NCI-H69 (cell line): ENCODE results near the gene KCNQ2.
A peak's percentile ranks its signal among the peaks of the same experiment; 100 is the strongest.

ENCODE experiments used
- DNase-seq: peaks from one replicate; lab custom pipeline; 2025; lab: John Stamatoyannopoulos, UW

KCNQ2 gene

GRCh38 chr20:63471002-63471716 is 1.3 kb downstream of the KCNQ2 start:
- DNase-seq, result no peak

- no peak for DNase-seq
Observed at GRCh38 chr20:63470410-63470809, 2.0 kb downstream of the KCNQ2 start.

- no peak for DNase-seq
Observed at GRCh38 chr20:63469713-63470101, 2.7 kb downstream of the KCNQ2 start.

- DNase-seq, result no peak
Observed at GRCh38 chr20:63469019-63469712, 3.3 kb downstream of the KCNQ2 start.

- no peak for DNase-seq
Observed at GRCh38 chr20:63468421-63468820, 4.0 kb downstream of the KCNQ2 start.

GRCh38 chr20:63467294-63468083 is 5.0 kb downstream of the KCNQ2 start:
- DNase-seq, result no peak

- no peak for DNase-seq
Observed at GRCh38 chr20:63466861-63467260, 5.6 kb downstream of the KCNQ2 start.

GRCh38 chr20:63466250-63466825 is 6.1 kb downstream of the KCNQ2 start:
- no peak for DNase-seq

- no peak for DNase-seq
Observed at GRCh38 chr20:63465380-63466249, 6.8 kb downstream of the KCNQ2 start.

GRCh38 chr20:63464289-63464635 is 8.2 kb downstream of the KCNQ2 start:
- no peak for DNase-seq

GRCh38 chr20:63463400-63464288 is 8.8 kb downstream of the KCNQ2 start:
- DNase-seq, result no peak

GRCh38 chr20:63462244-63462643 is 10.2 kb downstream of the KCNQ2 start:
- no peak for DNase-seq

- no peak for DNase-seq
Observed at GRCh38 chr20:63461104-63461763, 11.2 kb downstream of the KCNQ2 start.

GRCh38 chr20:63459070-63459380 is 13.4 kb downstream of the KCNQ2 start:
- DNase-seq, result no peak

GRCh38 chr20:63458170-63459069 is 14.0 kb downstream of the KCNQ2 start:
- DNase-seq, result no peak

GRCh38 chr20:63457737-63458136 is 14.7 kb downstream of the KCNQ2 start:
- peak; percentile 81 for DNase-seq

- peak; percentile 58 for DNase-seq
Observed at GRCh38 chr20:63456429-63457284, 15.8 kb downstream of the KCNQ2 start.

- DNase-seq, result no peak
Observed at GRCh38 chr20:63455568-63455859, 16.9 kb downstream of the KCNQ2 start.
